HG02678 (cell line): ENCODE data around the gene XKR3.
"Not testable (repeated sequence)": the region's sequence is repeated elsewhere in the genome, so short reads cannot be mapped to it uniquely, and the experiment has no call there.

Source experiments
- ATAC-seq: cut with Tn5 transposase; IDR thresholded peaks from one replicate; pipeline ENCODE4 v1.9.1; 2021; ENCODE audit warnings: mild to moderate bottlenecking, moderate library complexity; ENCODE audit not compliant: unreplicated experiment

XKR3 gene

DNA sequence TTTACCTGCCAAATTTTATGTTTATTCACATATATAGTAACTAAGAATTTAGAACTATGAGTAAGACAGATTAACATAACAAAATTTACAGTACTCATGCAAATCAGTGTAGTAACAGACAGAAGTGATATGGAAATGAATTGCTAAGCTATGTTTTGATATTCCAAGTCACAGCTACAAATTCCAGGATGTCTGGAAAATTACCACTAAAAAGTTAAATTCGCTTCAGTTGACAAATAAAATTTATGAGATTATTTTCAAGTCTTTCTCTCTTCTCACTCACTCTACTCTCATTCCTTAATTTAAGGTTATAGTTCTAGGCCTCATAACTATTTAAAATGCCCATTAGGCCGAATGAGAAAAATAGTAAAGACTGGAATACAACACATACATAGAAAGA is 18.1 kb downstream of the XKR3 start:
- no peak for ATAC-seq

DNA sequence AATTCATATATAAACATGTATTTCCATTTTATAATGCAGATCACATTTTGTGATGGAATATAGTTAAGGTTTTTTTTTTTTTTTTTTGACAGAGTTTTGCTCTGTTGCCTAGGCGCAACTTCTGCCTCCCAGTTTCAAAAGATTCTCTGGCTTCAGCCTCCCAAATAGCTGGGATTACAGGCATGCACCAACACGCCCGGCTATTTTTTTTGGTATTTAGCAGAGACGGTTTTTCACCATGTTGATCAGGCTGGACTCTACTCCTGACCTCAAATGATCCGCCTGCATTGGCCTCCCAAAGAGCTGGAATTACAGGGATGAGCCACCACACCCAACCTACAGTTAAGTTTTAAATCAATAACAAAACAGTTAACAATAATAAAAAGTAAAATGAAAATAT is 18.8 kb downstream of the XKR3 start:
- ATAC-seq, result no peak

DNA sequence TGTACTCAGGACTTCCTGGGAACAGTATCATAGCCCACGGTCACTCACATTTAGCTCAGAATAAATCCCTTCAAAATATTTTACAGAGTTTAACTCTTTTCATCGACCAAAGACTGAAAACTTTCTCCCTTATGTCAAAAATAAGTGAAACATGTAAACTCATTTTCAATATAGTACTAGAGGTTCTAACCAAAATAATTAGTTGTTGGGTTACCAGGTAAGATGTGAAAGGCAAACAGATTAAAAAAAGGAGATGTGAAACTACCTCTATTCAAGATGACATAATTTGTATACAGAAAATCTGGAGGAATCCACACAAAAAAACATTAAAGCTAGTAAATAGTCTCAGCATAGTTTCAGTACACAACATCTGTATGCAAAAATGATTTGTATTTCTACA is 20.3 kb downstream of the XKR3 start:
- no peak for ATAC-seq

DNA sequence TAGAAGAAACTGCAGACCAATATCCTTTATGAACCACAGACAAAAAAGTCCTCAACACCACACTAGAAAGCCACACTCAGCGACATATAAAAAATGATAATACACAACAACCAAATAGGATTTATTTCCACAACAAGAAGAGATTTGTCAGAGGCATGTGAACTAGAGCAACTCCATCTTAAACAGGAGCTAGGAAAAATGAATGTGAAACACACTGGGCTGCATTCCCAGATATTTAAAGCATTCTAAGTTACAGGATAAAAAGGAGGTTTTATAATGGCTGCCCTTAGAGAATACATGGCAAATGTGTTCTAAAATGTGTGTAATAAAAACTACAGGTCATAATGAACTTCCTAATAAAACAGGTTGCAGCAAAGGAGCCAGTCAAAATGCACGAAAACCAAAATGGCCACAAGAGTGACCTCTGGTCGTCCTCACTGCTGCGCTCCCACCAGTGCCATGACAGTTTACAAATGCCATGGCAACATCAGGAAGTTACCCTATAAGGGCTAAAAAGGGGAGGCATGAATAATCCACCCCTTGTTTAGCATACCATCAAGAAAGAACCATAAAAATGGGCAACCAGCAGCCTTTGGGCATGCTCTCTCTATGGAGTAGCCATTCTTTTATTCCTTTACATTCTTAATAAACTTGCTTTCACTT is 21.8 kb downstream of the XKR3 start:
- no peak for ATAC-seq

DNA sequence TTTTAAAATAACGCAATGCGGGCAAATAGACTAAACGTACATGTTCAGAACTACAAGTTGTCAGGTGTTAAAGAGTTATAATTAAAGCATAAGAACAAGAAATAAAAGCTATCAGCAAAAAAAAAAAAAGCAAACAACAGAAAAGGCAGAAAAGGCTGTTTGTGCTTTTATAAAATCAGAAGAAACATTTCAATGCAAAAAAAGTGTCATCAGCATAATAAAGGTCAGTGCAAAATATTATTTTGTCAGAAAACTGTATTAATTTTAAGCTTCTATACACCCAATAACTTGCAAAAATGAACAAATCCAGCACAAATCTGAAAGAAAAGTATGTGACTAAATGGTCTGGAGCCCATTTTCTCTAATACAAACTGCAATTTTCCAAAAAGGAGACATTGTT is 23.6 kb downstream of the XKR3 start:
- ATAC-seq, result no peak

DNA sequence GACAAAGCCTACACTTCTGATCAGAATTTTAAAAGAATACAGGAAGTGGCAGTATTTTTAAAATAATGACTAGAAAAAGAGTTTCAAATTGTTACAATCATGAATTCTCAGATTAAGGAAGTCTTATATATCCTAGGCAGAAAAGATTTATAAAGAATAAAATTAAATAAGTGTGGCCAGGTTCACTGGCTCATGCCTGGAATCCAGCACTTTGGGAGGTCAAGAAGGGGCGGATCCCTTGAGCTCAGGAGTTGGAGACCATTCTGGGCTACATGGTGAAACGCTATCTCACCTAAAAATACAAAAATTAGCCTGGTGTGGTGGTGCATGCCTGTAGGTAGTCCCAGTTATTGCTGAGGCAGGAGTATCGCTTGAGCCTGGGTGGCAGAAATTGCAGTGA is 24.1 kb downstream of the XKR3 start:
- no peak for ATAC-seq

DNA sequence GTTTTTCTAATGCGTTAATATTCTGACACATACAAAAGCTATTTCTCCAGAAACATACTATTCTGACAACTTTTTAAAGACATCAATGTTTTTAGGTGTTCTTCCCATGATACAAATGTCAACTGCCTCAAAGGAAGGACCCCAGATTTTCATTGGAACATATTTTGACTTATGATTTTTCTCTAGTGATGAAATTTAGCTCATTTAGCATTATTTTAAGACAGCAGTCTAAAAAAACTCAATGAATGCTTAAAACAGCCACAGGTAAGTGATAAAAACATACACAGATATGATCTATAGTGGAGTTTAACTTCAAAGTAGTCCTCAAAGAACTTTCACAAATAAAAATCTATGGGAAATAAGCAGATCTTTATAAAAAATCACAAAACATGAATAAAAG is 24.9 kb downstream of the XKR3 start:
- ATAC-seq, result no peak

DNA sequence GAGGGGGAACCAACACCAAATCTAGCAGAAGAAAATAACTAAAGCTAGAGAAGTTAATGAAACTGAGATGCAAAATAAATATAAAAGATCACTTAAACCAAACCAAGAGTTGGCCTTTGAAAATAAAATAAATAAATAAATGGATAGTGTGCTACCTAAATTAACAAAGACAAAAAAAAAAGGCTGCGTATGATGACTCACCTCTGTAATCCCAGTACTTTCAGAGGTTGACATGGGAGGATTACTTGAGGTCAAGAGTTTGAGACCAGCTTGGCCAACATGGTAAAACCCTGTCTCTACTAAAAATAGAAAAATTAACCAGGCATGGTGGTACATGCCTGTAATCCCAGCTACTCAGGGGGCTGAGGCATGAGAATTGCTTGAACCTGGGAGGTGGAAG is 29.7 kb downstream of the XKR3 start:
- not testable (repeated sequence) for ATAC-seq

DNA sequence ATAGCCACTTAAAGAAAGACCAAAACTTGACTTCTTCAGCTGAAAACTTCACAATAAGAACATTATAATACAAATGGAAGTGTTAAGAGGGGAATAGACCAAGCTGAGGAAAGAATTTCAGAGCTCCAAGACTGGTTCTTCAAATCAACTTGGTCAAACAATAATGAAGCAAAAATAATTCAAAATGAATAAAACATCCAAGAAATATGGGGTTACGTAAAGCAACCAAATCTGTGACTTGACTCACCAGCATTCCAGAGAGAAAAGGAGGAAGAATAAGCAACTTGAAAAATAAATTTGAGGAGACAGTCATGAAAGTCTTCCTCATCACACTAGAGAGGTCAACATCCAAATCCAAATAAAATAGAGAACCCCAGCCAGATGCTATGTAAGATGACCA is 31.4 kb downstream of the XKR3 start:
- no peak for ATAC-seq

DNA sequence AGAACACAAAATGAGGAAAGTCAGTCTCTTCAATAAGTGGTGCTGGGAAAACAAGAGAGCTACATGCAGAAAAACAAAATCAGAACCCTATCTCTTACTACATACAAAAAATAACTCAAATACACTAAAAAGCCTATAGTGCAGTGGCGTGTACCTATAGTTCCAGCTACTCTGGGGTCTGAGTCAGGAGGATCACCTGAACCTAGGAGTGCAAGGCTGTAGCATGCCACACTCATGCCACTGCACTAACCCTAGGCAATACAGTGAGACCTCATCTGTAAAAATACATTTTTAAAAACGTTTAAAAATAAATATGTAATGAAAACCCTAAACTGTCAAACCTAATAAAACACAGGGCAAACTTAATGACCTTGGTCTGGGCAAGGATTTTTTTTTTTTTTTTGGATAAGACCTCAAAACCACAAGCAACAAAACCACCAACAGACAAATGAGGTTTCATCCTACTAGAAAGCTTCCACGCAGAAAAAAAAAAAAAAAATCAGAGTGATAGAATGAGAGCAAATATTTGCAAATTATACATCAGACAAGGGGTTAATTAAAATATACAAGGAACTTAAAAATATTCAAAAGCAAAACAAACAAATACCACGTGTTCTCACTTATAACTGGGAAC is 35.2 kb downstream of the XKR3 start:
- no peak for ATAC-seq

DNA sequence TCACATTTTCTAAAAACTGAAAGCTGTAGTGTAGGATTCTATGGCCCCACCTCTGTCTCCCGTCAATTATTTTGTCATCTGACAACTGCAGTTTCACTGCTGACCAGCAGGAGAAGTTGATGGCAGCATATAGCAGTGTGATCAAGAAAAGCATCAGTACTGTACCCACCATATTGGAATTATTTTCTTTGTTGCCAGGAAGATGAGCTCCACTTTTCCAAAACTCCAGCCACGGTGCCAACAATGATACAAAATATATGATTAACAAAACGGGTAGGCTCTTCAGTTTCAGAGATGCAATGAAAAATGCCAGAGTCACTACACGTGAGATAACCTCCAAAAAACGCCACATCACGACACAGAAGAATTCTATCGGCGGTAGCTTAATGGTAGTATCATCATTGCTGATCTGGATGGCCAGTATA is 41.3 kb downstream of the XKR3 start:
- no peak for ATAC-seq

DNA sequence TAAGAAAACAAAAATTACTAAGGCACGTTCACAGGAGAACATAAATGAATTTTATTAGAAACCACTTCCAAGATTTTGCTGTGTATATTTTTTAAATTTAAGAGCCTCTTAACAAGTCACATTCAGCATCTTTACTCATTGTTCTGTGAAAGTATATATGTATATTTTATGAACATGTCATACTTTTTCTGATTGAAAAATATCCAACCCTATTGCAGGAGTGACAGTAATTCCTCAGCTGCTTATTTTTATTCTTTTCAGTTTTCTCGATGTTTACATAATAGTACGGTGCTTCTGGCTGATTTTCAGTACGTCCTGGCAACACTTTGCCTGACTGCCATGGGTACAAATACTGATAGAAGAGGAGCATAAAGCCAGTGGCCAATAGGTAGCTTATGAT is 41.8 kb downstream of the XKR3 start:
- ATAC-seq, result no peak

DNA sequence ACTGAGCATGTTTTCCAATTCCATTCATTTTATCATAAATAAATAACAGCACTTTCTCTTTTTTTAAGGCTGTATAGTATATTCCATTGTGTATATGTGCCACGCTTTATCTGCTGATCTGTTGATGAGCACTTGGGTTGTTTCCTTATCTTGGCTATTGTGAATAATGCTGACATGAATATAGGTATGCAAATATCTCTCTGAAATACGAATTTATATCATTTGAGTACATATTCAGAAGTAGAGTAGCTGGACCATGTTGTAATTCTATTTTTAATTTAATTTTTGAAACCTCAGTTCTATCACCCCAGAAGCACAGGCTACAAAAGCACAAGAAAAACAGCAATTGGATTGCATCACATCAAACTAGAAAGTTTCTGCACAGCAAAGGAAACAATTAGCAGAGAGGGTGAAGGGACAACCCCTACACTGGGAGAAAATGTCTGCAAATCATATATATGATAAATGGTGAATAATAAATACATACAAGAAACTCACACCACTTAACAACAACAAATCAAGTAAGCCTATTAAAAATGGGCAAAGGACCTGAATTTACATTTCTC is 43.4 kb downstream of the XKR3 start:
- no peak for ATAC-seq

DNA sequence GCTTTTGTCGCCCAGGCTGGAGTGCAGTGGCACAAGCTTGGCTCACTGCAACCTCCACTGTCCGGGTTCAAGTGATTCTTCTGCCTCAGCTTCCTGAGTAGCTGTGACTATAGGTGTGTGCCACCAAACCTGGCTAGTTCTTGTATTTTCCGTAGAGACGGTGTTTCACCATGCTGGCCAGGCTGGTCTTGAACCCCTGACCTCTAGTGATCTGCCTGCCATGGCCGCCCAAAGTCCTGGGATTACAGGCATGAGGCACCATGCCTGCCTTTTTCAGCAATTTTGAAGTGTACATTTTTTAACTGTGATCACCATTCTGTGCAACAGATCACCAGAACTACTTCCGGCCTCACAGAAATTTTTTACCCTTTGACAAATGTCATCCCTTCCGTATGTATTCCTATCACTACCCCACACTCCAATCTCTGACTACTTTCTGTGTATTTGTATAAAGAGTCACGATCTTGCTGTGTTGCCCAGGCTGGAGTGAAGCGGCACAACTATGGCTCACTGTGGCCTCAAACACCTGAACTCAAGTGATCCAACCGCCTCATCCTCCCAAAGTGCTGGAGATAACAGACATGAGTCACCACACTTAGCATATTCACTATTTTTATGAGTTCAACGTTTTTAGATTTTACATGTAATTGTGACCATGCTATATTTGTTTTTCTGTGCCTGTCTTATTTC is 44.0 kb downstream of the XKR3 start:
- ATAC-seq, result no peak

DNA sequence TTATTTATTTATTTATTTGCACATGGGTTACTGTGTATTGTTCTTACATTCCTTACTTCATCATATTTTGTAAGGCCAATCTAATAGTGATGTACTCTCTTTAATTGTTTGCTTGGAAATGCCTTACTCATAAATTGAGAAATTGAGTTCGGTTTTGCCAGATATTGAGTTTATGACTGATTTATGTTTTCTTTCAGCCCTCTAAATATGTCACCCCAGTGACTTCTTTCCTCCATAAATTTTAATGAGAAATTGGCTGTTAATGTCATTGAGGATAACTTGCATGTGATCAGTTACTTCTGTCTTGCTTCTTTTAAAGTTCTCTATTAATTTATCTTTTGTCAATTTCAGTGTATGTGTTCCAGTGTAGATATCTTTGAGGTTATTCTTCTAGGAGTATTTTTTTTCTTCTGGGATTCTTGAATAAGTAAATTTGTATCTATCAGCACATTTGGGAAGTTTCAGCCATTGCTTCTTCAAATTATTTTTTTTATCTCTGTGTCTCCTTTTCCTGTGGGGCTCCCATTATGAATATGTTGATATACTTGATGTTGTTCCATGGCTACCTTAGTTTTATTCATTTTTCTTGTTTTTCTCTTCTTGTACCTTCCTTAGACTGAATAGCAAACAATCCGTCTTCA is 47.8 kb downstream of the XKR3 start:
- ATAC-seq, result no peak

DNA sequence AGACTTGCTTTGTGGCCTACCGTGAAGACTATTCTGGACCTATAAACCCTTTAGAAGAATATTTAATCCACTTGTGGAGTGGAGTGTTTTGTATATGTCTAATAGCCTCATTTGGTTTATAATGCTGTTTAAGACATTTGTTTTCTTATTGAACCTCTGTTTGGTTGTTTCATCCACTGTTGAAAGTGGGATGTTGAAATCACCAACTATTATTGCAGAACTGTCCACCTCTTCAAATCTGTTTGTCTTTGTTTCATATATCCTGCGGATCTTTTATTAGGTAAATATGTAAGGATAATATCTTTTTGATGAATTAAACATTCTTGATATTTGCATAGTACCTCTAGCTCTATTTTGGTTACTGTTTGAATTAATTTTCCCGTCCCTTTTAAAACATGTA is 49.1 kb downstream of the XKR3 start:
- ATAC-seq, result no peak

DNA sequence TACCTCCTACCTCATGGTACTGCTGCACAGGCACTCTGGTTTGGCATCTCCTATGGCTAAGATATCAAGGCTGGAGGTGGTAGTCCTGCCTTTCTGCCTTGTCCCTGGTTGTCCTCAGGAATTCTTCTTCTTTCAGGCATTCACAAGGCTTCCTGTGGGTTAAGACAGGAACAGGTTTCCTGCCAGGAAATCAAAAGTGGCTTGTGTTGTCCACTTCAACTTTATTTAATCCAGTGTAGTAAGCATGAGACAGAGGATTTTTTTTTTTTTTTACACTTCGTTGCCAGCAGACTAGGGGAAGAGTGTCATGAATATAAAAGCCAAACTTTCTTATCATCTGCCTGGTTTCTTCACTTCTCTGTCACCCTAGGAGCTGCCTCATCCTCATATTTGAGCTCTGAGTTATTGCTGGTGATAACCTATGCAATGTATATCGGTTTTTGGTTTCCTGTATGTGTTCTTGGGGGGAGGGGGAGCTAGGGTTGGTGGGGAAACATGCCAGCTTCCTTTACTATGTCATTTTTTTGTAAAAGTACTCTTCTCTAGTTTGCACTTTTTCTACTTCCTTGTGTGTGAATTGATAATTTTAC is 50.2 kb downstream of the XKR3 start:
- ATAC-seq, result no peak

DNA sequence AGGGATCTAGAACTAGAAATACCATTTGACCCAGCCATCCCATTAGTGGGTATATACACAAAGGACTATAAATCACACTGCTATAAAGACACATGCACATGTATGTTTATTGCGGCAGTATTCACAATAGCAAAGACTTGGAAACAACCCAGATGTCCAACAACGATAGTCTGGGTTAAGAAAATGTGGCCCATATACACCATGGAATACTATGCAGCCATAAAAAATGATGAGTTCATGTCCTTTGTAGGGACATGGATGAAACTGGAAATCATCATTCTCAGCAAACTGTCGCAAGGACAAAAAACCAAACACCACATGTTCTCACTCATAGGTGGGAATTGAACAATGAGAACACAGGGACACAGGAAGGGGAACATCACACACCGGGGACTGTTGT is 53.6 kb downstream of the XKR3 start:
- ATAC-seq, result not testable (repeated sequence)

DNA sequence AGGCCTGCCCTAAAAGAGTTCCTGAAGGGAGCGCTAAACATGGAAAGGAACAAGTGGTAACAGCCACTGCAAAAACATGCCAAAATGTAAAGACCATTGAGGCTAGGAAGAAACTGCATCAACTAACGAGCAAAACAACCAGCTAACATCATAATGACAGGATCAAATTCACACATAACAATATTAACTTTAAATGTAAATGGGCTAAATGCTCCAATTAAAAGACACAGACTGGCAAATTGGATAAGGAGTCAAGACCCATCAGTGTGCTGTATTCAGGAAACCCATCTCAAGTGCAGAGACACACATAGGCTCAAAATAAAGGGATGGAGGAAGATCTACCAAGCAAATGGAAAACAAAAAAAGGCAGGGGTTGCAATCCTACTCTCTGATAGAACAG is 57.3 kb downstream of the XKR3 start:
- not testable (repeated sequence) for ATAC-seq

DNA sequence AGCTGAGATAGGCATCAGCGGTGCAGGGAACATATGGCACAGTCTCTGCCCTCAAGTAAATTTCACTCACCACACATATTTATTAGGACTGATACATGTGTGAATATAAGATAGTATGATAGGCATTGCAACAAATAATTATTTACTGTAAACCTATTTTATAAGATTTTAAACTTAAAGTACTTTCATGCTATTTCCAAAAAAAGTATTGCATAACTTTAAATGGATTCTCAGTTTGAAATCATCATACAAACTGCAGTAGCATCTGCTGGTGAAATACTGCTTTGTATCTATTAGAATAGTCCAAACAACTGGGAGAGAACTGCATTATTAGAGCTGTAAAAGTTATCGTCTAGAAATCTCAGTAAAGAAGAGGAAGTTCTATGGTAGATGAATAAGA is 63.0 kb downstream of the XKR3 start:
- ATAC-seq, result not testable (repeated sequence)

DNA sequence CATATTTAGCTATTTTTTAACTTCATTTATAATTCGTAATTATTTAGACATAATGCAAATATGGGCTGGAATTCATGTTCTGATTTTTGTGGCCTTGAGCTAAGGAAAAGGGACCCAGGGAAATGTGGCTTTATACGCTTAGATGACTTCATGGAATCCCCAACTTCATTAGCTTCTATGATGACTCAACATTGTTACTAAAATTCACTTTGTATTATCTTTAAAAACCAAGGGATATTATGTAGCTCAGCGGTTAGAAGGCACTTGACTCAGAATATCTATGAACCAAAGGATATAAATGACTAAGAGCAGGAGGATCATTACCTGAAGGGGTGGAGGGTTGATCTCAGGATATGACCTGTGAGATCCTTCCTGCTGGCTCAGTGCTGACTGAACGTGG is 64.8 kb downstream of the XKR3 start:
- ATAC-seq, result not testable (repeated sequence)
